GM12891 (cell line): ENCODE data around the gene APOL4.

Source experiments
- POLR2A ChIP-seq: IDR thresholded peaks from 2 replicates; pipeline ENCODE4 v1.6.1; 2011; ENCODE audit warnings: low read depth, low read length, control low read depth
- POLR2AphosphoS5 ChIP-seq: IDR thresholded peaks from 2 replicates; pipeline ENCODE4 v1.6.1; 2011; ENCODE audit warnings: low read depth, low read length, control low read depth
- TAF1 ChIP-seq: IDR thresholded peaks from 2 replicates; pipeline ENCODE4 v1.6.1; 2011; ENCODE audit warnings: low read depth, low read length, control low read depth

- TF ChIP-seq POLR2A, result no peak
- no peak for TF ChIP-seq TAF1
- TF ChIP-seq POLR2AphosphoS5, result no peak
These were observed 8.6 kb upstream of the APOL4 start for GRCh38 chr22:36210224-36210623.
